ENCODE data around the gene CES2. TPM values are rescaled to one million over a fixed set of nuclear protein-coding genes. Genes with fewer than 3 reads are reported as not detected.

The CES2 gene
- total and polyA plus RNA-seq, 10 of the 15 experiments (the other 5 are each of a cell fraction or from before 2014, with no cell fraction given): 1.6 to 33.7 (median 21.0) TPM

DNA sequence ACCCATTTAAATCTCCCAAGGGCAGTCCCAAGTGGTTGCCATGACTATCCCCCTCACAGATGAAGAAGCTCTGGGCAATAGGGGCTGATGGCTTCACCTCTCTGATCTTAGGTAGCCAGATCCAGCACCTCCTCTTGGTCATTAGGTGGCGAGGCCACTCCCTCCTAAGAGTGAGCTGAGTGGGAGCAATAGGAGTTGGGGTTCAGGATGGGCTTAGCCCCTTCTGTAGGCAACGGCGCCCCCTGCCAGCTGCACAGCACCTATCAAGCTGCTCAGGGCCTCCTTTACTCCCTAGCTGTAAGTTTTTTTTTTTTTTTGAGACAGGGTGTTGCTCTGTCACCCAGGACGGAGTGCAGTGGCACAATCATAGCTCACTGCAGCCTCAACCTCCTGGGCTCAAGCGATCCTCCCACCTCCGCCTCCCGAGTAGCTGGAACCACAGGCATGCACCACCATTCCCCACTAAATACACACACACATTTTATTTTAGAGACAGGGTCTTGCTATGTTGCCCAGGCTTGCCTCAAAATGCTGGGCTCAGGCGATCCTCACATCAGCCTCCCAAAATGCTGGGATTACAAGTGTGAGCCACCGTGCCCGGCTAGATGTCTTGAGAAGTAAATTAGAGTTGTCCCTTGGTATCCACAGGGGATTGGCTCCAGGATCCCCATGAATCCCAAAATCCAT lies 6.5 kb upstream of the CES2 start:
- H3K4me1 ChIP-seq (ENCODE audit: control insufficient read depth, insufficient read depth, low read length): peaks cover 29% of the 10 kb centered on the region
- DNase-seq (ENCODE audit: low read depth, low spot score) (no peak), FAIRE-seq (no peak), ATAC-seq (peak; percentile 8)
- H3K36me3 ChIP-seq (ENCODE audit: control insufficient read depth in 2 of 2, insufficient read depth in 2 of 2, low read length in 1 of 2): no peaks in the 10 kb centered on the region
- 73% methylated on average over 10 of the region's 10 CpGs for WGBS (ENCODE audit: insufficient coverage, insufficient replicate concordance, low lambda C conversion rate, missing lambda C conversion rate)
- intact Hi-C loops (cut with micrococcal nuclease; ENCODE audit: unreplicated experiment): loop anchor here (1.0 to 5.0 kb wide), 2 partner anchors 34 to 177 kb away; partner anchors contain the start of gene DYNC1LI2
- H2AFZ ChIP-seq (ENCODE audit: control insufficient read depth, low read depth, low read length): no peak overlapping the region
- ChIA-PET POLR2A (interaction anchor here (0.6 kb wide), 1 partner anchor 94 kb away, joined by 3 read pairs; no protein-coding TSS in a partner anchor), RAD21 (ENCODE audit: unreplicated experiment) (interaction anchor here (0.6 to 1.5 kb wide), 7 partner anchors 10 to 99 kb away, joined by 3 to 7 read pairs (median 4); partner anchors contain the start of genes CDH16 and NAE1), CTCF (interaction anchor here (0.8 to 6.7 kb wide), 11 partner anchors 13 to 98 kb away, joined by 3 to 77 read pairs (median 4); partner anchors contain the start of genes NAE1 and PDP2), SMC1A (ENCODE audit: uncharacterized antibody, unreplicated experiment) (interaction anchor here (0.6 to 1.9 kb wide), 7 partner anchors 9 to 110 kb away, joined by 3 to 9 read pairs (median 4); no protein-coding TSS in a partner anchor)
- H4K20me1 ChIP-seq (ENCODE audit: control insufficient read depth, insufficient read depth): no peaks in the 10 kb centered on the region
- H3K79me2 ChIP-seq (ENCODE audit: control insufficient read depth, insufficient read depth, low read length): peaks cover 12% of the 10 kb centered on the region
- in situ Hi-C loops (cut with MboI): no loop called here
- H3K9ac ChIP-seq (ENCODE audit: control insufficient read depth, insufficient read depth, low read length): no peak overlapping the region
- no peak overlapping the region for H3K27ac ChIP-seq (ENCODE audit: control insufficient read depth, insufficient read depth)
- no peak overlapping the region for H3K4me3 ChIP-seq
- TF ChIP-seq RAD21 (IDR thresholded peaks at IDR 0.05; ENCODE audit: insufficient read depth, low read depth, low read length): peak; percentile 42
- TF ChIP-seq ZNF384 (IDR thresholded peaks at IDR 0.05; ENCODE audit: borderline replicate concordance, low read depth, low read length): 0 out of 2 replicates have a peak, but pooled peaks have one; percentile 36
- peak; percentile 30 to 32 (median 32); a peak in 5 of 6 replicates for TF ChIP-seq CTCF (IDR thresholded peaks at IDR 0.05 in 2 of 3, conservative IDR thresholded peaks at IDR 0.05 in 1 of 3; ENCODE audit: control insufficient read depth in 2 of 3, extremely low read depth in 1 of 3, insufficient read depth in 1 of 3, low read depth in 3 of 3, low read length in 3 of 3)
- 0 out of 2 replicates have a peak, but pooled peaks have one; percentile 22 for TF ChIP-seq POLR2A (IDR thresholded peaks at IDR 0.05; ENCODE audit: low read depth, low read length)
- peak; percentile 29; the same call in 1 of the 2 replicates for TF ChIP-seq SMC3 (IDR thresholded peaks at IDR 0.05; ENCODE audit: borderline replicate concordance, low read length)
- TF ChIP-seq KLF5 (IDR thresholded peaks at IDR 0.05; ENCODE audit: partially characterized antibody): no peak
- no peak for TF ChIP-seq CEBPB (IDR thresholded peaks at IDR 0.05; ENCODE audit: borderline replicate concordance in 1 of 2, low read depth in 2 of 2, low read length in 2 of 2)
- no peaks in the 10 kb centered on the region for H3K9me3 ChIP-seq (replicated peaks; ENCODE audit: control insufficient read depth, insufficient read depth, low read length)
- BruUV-seq (replicated peaks): no TSS peak
- no peak overlapping the region for H3K4me2 ChIP-seq (ENCODE audit: control insufficient read depth, insufficient read depth)
- H3K27me3 ChIP-seq (replicated peaks in 1 of 2; ENCODE audit: control insufficient read depth in 2 of 2, insufficient read depth in 2 of 2, low read length in 1 of 2): no peaks in the 10 kb centered on the region; a peak in 2 of 4 replicates
